ENCODE measurements around the gene SSB. TPM values are rescaled to one million over a fixed set of nuclear protein-coding genes. Genes with fewer than 3 reads are reported as not detected.
"Not testable (repeated sequence)": the region's sequence is repeated elsewhere in the genome, so short reads cannot be mapped to it uniquely, and the experiment has no call there.

The SSB gene
- total RNA-seq, 1 donor from 2014 or later, result 296 TPM

DNA sequence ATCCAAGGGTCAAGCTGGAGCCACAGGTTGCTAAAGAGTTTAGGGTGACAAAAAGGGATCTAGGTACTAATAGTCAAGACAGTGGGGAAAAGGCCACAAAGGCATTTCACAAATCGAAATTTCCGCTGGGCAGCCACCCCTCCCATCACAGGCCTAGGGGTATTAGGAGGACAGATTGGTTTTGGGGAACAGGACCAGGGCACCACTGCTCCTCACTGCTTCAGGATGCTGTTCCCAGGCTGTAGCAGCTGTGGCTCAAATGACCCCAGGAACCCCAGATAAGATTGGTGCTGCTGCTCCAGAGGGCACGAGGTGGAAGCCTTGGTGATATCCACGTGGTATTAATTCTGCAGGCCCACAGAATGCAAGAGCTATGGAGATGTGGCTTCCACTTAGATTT, 42.3 kb upstream of the SSB start:
- H3K9me3 Mint-ChIP-seq, result peaks cover 25% of the 10 kb centered on the region
- H3K27ac Mint-ChIP-seq, result no peak overlapping the region
- no peaks in the 10 kb centered on the region for H3K27me3 Mint-ChIP-seq (ENCODE audit: insufficient read depth, low read depth)
- Histone ChIP-seq H3K9ac (no peak overlapping the region), H3K36me3 (peaks cover 10% of the 10 kb centered on the region), H4K20me1 (ENCODE audit: low read depth) (peaks cover 7% of the 10 kb centered on the region), H2AFZ (replicated peaks) (no peak overlapping the region), H3K4me1 (no peaks in the 10 kb centered on the region), H3K79me2 (ENCODE audit: low read depth) (peaks cover 1% of the 10 kb centered on the region), H3K27me3 (no peaks in the 10 kb centered on the region), H3K9me3 (ENCODE audit: low read depth) (no peaks in the 10 kb centered on the region), H3K4me2 (no peak overlapping the region), H3F3A (ENCODE audit: low read depth) (peaks cover 7% of the 10 kb centered on the region), H3K27ac (no peak overlapping the region), H3K4me3 (no peak overlapping the region)
- TF ChIP-seq EZH2 (IDR thresholded peaks at IDR 0.05), result no peak
- H3K4me1 Mint-ChIP-seq, result peaks cover 2% of the 10 kb centered on the region
- no peak overlapping the region for H3K4me3 Mint-ChIP-seq
- H3K36me3 Mint-ChIP-seq, result peaks cover 44% of the 10 kb centered on the region
- no peak for DNase-seq (ENCODE audit: low spot score)

- Histone ChIP-seq H2AFZ (replicated peaks) (no peak overlapping the region), H3K4me2 (no peak overlapping the region), H3K9ac (no peak overlapping the region), H3K36me3 (peaks cover 3% of the 10 kb centered on the region), H4K20me1 (ENCODE audit: low read depth) (no peaks in the 10 kb centered on the region), H3K9me3 (ENCODE audit: low read depth) (no peaks in the 10 kb centered on the region), H3F3A (ENCODE audit: low read depth) (peaks cover 4% of the 10 kb centered on the region), H3K79me2 (ENCODE audit: low read depth) (no peaks in the 10 kb centered on the region), H3K27ac (no peak overlapping the region), H3K4me1 (no peaks in the 10 kb centered on the region), H3K4me3 (no peak overlapping the region), H3K27me3 (no peaks in the 10 kb centered on the region)
- peaks cover 2% of the 10 kb centered on the region for H3K4me1 Mint-ChIP-seq
- no peak overlapping the region for H3K27ac Mint-ChIP-seq
- no peaks in the 10 kb centered on the region for H3K27me3 Mint-ChIP-seq (ENCODE audit: insufficient read depth, low read depth)
- DNase-seq (ENCODE audit: low spot score), result no peak
- TF ChIP-seq, protein P1, sequence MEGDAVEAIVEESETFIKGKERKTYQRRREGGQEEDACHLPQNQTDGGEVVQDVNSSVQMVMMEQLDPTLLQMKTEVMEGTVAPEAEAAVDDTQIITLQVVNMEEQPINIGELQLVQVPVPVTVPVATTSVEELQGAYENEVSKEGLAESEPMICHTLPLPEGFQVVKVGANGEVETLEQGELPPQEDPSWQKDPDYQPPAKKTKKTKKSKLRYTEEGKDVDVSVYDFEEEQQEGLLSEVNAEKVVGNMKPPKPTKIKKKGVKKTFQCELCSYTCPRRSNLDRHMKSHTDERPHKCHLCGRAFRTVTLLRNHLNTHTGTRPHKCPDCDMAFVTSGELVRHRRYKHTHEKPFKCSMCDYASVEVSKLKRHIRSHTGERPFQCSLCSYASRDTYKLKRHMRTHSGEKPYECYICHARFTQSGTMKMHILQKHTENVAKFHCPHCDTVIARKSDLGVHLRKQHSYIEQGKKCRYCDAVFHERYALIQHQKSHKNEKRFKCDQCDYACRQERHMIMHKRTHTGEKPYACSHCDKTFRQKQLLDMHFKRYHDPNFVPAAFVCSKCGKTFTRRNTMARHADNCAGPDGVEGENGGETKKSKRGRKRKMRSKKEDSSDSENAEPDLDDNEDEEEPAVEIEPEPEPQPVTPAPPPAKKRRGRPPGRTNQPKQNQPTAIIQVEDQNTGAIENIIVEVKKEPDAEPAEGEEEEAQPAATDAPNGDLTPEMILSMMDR (IDR thresholded peaks at IDR 0.05), result no peak
- no peak for TF ChIP-seq EZH2 (IDR thresholded peaks at IDR 0.05)
- no peak for TF ChIP-seq EZH2phosphoT487 (IDR thresholded peaks at IDR 0.05)
- no peak overlapping the region for H3K4me3 Mint-ChIP-seq
- H3K36me3 Mint-ChIP-seq, result peaks cover 52% of the 10 kb centered on the region
- H3K9me3 Mint-ChIP-seq, result peaks cover 26% of the 10 kb centered on the region
Observed at GRCh38 chr2:169757356-169757755, 41.3 kb upstream of the SSB start.

DNA sequence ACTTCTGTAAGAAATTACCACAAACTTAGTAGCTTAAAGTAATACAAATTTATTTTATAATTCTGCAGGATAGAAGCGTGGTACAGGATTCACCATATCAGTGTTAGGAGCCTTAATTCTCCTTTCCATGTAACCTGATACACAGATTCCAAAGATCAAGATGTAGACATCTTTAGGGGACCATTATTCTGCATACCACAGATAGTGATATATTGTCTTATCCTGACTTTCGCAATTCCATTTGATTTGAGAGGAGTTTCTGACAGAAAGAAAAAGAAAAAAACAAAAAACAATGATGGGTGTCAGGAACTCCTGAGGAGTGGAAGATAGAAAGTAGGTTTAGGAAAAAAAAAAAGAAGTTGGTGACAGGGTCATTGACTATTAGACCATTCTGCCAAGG, 40.9 kb upstream of the SSB start:
- peaks cover 3% of the 10 kb centered on the region for H3K36me3 ChIP-seq
- no peak for TF ChIP-seq EZH2 (IDR thresholded peaks at IDR 0.05)
- TF ChIP-seq EZH2phosphoT487 (IDR thresholded peaks at IDR 0.05), result no peak
- TF ChIP-seq, protein P1 (IDR thresholded peaks at IDR 0.05), result no peak
- no peak overlapping the region for H2AFZ ChIP-seq (replicated peaks)
- Mint-ChIP-seq H3K9me3 (peaks cover 29% of the 10 kb centered on the region), H3K4me3 (no peak overlapping the region), H3K4me1 (peaks cover 2% of the 10 kb centered on the region), H3K27me3 (ENCODE audit: insufficient read depth, low read depth) (no peaks in the 10 kb centered on the region), H3K27ac (no peak overlapping the region), H3K36me3 (peaks cover 56% of the 10 kb centered on the region)
- DNase-seq (ENCODE audit: low spot score), result no peak
- H3K4me3 ChIP-seq, result no peak overlapping the region
- no peaks in the 10 kb centered on the region for H3K27me3 ChIP-seq
- H3K4me2 ChIP-seq, result no peak overlapping the region
- peaks cover under 1% of the 10 kb centered on the region for H3F3A ChIP-seq (ENCODE audit: low read depth)
- H3K79me2 ChIP-seq (ENCODE audit: low read depth), result no peaks in the 10 kb centered on the region
- H3K4me1 ChIP-seq, result no peaks in the 10 kb centered on the region
- H3K27ac ChIP-seq, result no peak overlapping the region
- H3K9ac ChIP-seq, result no peak overlapping the region
- no peaks in the 10 kb centered on the region for H4K20me1 ChIP-seq (ENCODE audit: low read depth)
- no peaks in the 10 kb centered on the region for H3K9me3 ChIP-seq (ENCODE audit: low read depth)

- Mint-ChIP-seq H3K27me3 (ENCODE audit: insufficient read depth, low read depth) (no peaks in the 10 kb centered on the region), H3K4me1 (peaks cover 2% of the 10 kb centered on the region), H3K27ac (no peak overlapping the region), H3K4me3 (no peak overlapping the region), H3K36me3 (peaks cover 51% of the 10 kb centered on the region), H3K9me3 (peaks cover 25% of the 10 kb centered on the region)
- no peaks in the 10 kb centered on the region for H3K27me3 ChIP-seq
- no peak overlapping the region for H3K27ac ChIP-seq
- no peaks in the 10 kb centered on the region for H3K9me3 ChIP-seq (ENCODE audit: low read depth)
- no peak for DNase-seq (ENCODE audit: low spot score)
- H3K4me1 ChIP-seq, result no peaks in the 10 kb centered on the region
- TF ChIP-seq, protein P1 (IDR thresholded peaks at IDR 0.05), result no peak
- TF ChIP-seq EZH2 (IDR thresholded peaks at IDR 0.05) (no peak), EZH2phosphoT487 (IDR thresholded peaks at IDR 0.05) (no peak)
- H3K4me3 ChIP-seq, result no peak overlapping the region
- no peaks in the 10 kb centered on the region for H3K36me3 ChIP-seq
- H3K9ac ChIP-seq, result no peak overlapping the region
- no peaks in the 10 kb centered on the region for H3K79me2 ChIP-seq (ENCODE audit: low read depth)
- H2AFZ ChIP-seq (replicated peaks), result no peak overlapping the region
- no peak overlapping the region for H3K4me2 ChIP-seq
- H3F3A ChIP-seq (ENCODE audit: low read depth), result no peaks in the 10 kb centered on the region
- no peaks in the 10 kb centered on the region for H4K20me1 ChIP-seq (ENCODE audit: low read depth)
Observed at GRCh38 chr2:169759987-169760386, 38.7 kb upstream of the SSB start.

GRCh38 chr2:169760798-169761197, 37.9 kb upstream of the SSB start:
- not testable (repeated sequence) for H3K27ac ChIP-seq; DNase-seq (ENCODE audit: low spot score); H3K4me1 Mint-ChIP-seq; H3K4me3 ChIP-seq; H3K4me3 Mint-ChIP-seq; H3K36me3 ChIP-seq; H3K9ac ChIP-seq; H3K27me3 ChIP-seq; H3K79me2 ChIP-seq (ENCODE audit: low read depth); H3F3A ChIP-seq (ENCODE audit: low read depth); H3K4me2 ChIP-seq; H3K4me1 ChIP-seq; H3K27ac Mint-ChIP-seq; H2AFZ ChIP-seq (replicated peaks); H3K9me3 ChIP-seq (ENCODE audit: low read depth); H4K20me1 ChIP-seq (ENCODE audit: low read depth); H3K27me3 Mint-ChIP-seq (ENCODE audit: insufficient read depth, low read depth)
- peaks cover 43% of the 10 kb centered on the region for H3K36me3 Mint-ChIP-seq
- peaks cover 21% of the 10 kb centered on the region for H3K9me3 Mint-ChIP-seq
